Activated CD8-positive, alpha-beta memory T cell treated with anti-CD3 and anti-CD28 coated beads, Interleukin-2, amount 10 ng/mL, durations not matched to agents 7 days and 5 days (primary cell): ENCODE data around the gene HSPA14. TPM values are rescaled to one million over a fixed set of nuclear protein-coding genes. Genes with fewer than 3 reads are reported as not detected.
"Not testable (repeated sequence)": the region's sequence is repeated elsewhere in the genome, so short reads cannot be mapped to it uniquely, and the experiment has no call there.

Experiments
- ATAC-seq: fragments of 150-1000 bp; cut with Tn5 transposase; one replicate; pipeline ENCODE4 v1.10.0; 2021; ENCODE audit warnings: moderate library complexity
- CTCF ChIA-PET: fragments of 350-600 bp; sonication (Branson Sonifier 250); formaldehyde crosslinking; loops from one replicate; lab custom pipeline; 2021; ENCODE audit warnings: antibody characterized with exemption; lab: Charles Lee
- DNase-seq: peaks from one replicate; pipeline ENCODE4 v3.0.0-alpha.2; 2020
- H3K27ac Mint-ChIP-seq: one replicate; pipeline ENCODE4 v1.8.0; 2021; ENCODE audit warnings: mild to moderate bottlenecking, mixed read lengths
- H3K27me3 Mint-ChIP-seq: one replicate; pipeline ENCODE4 v1.8.0; 2021; ENCODE audit warnings: mixed read lengths
- H3K36me3 Mint-ChIP-seq: one replicate; pipeline ENCODE4 v1.8.0; 2021; ENCODE audit warnings: mild to moderate bottlenecking, mixed read lengths
- H3K4me1 Mint-ChIP-seq: one replicate; pipeline ENCODE4 v1.8.0; 2021; ENCODE audit warnings: mixed read lengths
- H3K4me3 Mint-ChIP-seq: one replicate; pipeline ENCODE4 v1.8.0; 2021; ENCODE audit warnings: mild to moderate bottlenecking, moderate library complexity, mixed read lengths
- H3K9me3 Mint-ChIP-seq: one replicate; pipeline ENCODE4 v1.8.0; 2022; ENCODE audit warnings: low read depth, mixed read lengths
- total RNA-seq, 2 experiments: library from RNA; stranded (reverse); gene quantifications; one replicate each; pipeline ENCODE4 v1.2.3, GENCODE V29; 2021

HSPA14 gene
- total RNA-seq, 2 experiments from 2014 or later: 26.4 to 35.0 TPM

DNA sequence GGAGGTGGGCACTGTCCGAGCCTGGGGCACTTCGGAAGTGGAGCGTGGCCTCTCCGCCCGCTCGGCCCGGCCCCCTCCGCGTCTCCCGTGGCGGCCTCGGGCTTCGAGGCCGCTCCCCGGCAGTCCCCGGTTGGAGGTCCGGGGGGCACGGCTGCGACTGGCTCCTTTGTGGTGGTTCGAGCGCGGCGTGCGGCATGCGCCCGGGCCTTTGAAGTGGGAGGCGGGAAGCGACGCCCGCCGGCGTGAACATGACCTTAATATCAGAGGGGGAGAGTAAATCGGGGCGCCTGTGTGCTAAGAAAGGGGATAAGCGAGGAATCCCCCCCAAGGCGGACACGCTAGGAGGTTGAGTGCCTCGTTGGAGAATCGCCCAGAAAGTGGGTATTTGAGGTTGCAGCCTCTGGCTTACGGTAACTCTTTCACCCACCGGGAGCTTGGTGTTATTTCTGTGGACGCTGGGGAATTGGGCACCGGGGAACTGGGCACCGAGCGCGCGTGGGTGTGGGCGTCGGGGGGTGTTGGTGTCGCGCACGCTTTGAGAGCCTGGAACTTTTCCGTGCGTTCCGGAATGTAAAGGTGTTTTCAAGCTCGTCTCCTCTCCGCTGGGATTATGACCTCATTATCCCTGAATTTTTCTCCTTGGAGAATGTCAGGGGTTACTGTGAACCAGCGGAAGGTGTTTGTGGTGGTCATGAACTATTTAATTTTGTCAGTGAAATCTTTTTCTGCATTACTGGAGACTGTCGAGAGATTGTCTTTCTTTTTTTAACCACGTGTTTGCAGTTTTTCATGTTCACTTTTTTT lies 41.2 kb downstream of the HSPA14 start:
- peak overlapping the region; percentile 91 for H3K27ac Mint-ChIP-seq
- H3K4me1 Mint-ChIP-seq: peaks cover 44% of the 10 kb centered on the region
- no peaks in the 10 kb centered on the region for H3K9me3 Mint-ChIP-seq
- peak; percentile 56 for DNase-seq
- CTCF ChIA-PET: interaction anchor here (0.8 to 3.6 kb wide), 10 partner anchors 8 to 310 kb away, joined by 3 to 14 read pairs (median 4); partner anchors contain the start of genes CDNF, DCLRE1C, HSPA14 and MSANTD7
- peaks cover 12% of the 10 kb centered on the region for H3K36me3 Mint-ChIP-seq
- H3K27me3 Mint-ChIP-seq: no peaks in the 10 kb centered on the region
- ATAC-seq: no peak
- peak overlapping the region; percentile 95 for H3K4me3 Mint-ChIP-seq

GRCh38 chr10:14879928-14880193 lies 41.8 kb downstream of the HSPA14 start:
- no peak for ATAC-seq
- Mint-ChIP-seq H3K4me1 (peaks cover 44% of the 10 kb centered on the region), H3K4me3 (peak overlapping the region; percentile 95), H3K27ac (peak overlapping the region; percentile 91), H3K36me3 (peaks cover 12% of the 10 kb centered on the region), H3K9me3 (no peaks in the 10 kb centered on the region), H3K27me3 (no peaks in the 10 kb centered on the region)
- DNase-seq: no peak
- CTCF ChIA-PET: interaction anchor here (1.0 to 3.6 kb wide), 5 partner anchors 9 to 310 kb away, joined by 3 to 14 read pairs (median 3); no protein-coding TSS in a partner anchor

DNA sequence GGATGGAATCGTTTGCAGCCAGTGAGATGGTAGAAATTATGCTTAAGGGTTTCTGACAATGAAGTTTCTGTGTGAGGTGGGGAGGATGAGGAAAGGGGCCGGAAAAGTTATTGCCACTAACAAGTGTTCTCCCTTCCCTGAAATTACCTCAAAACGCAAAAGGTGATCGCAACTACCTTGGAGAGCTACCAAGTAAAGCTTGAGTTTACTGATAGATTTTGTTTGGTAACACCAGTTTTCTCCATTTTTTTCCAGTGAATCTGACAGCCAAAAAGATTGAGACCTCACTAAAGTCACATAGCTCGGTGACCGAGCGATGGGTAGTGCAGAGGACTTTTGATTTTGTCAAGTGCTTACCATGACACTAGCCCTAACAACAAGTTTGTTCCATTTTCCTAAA lies 42.1 kb downstream of the HSPA14 start:
- H3K4me3 Mint-ChIP-seq: peak overlapping the region; percentile 95
- no peaks in the 10 kb centered on the region for H3K27me3 Mint-ChIP-seq
- H3K4me1 Mint-ChIP-seq: peaks cover 44% of the 10 kb centered on the region
- peaks cover 12% of the 10 kb centered on the region for H3K36me3 Mint-ChIP-seq
- ATAC-seq (no peak), DNase-seq (no peak)
- CTCF ChIA-PET: interaction anchor here (1.1 to 3.6 kb wide), 5 partner anchors 9 to 311 kb away, joined by 3 to 14 read pairs (median 3); no protein-coding TSS in a partner anchor
- peak overlapping the region; percentile 91 for H3K27ac Mint-ChIP-seq
- H3K9me3 Mint-ChIP-seq: no peaks in the 10 kb centered on the region

DNA sequence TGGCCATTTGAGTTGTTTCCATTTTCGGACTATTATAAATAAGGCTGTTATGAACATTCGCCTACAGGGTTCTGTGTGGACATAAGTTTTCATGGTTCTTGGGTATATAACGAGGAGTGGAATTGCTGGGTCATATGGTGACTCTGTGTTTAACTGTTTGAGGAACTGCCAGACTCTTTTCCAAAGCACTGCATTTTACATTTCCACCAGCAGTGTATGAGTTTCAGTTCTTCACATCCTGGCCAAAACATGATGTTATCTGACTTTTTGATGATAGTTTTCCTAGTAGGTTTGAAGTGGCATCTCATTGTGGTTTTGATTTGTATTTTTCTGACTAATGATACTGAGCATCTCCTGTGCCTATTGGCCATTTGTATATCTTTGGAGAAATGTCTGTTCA lies 46.0 kb downstream of the HSPA14 start:
- CTCF ChIA-PET: interaction anchor here (1.6 kb wide), 1 partner anchor 68 kb away, joined by 7 read pairs; no protein-coding TSS in a partner anchor
- Mint-ChIP-seq H3K4me1 (peaks cover 29% of the 10 kb centered on the region), H3K36me3 (peaks cover 12% of the 10 kb centered on the region), H3K4me3 (no peak overlapping the region), H3K27me3 (no peaks in the 10 kb centered on the region), H3K27ac (peak overlapping the region; percentile 21), H3K9me3 (no peaks in the 10 kb centered on the region)
- no peak for DNase-seq
- peak; percentile 48 for ATAC-seq

GRCh38 chr10:14889318-14889717 lies 51.2 kb downstream of the HSPA14 start:
- CTCF ChIA-PET: interaction anchor here (1.6 to 2.8 kb wide), 2 partner anchors 9 to 82 kb away, joined by 7 to 14 read pairs; partner anchors contain the start of gene SUV39H2
- Mint-ChIP-seq H3K27me3 (no peaks in the 10 kb centered on the region), H3K9me3 (no peaks in the 10 kb centered on the region), H3K27ac (no peak overlapping the region), H3K4me1 (peaks cover 8% of the 10 kb centered on the region), H3K4me3 (no peak overlapping the region), H3K36me3 (peaks cover 13% of the 10 kb centered on the region)
- no peak for DNase-seq
- ATAC-seq: no peak

- no peaks in the 10 kb centered on the region for H3K27me3 Mint-ChIP-seq
- CTCF ChIA-PET: interaction anchor here (2.8 kb wide), 1 partner anchor 11 kb away, joined by 14 read pairs; the partner anchor contains the start of gene SUV39H2
Measured at GRCh38 chr10:14891151-14891550, 53.0 kb downstream of the HSPA14 start.

GRCh38 chr10:14904316-14904732 lies 66.2 kb downstream of the HSPA14 start:
- CTCF ChIA-PET: interaction anchor here (1.2 to 1.9 kb wide), 3 partner anchors 17 to 49 kb away, joined by 3 to 5 read pairs (median 4); no protein-coding TSS in a partner anchor
- Mint-ChIP-seq H3K27me3 (no peaks in the 10 kb centered on the region), H3K4me1 (peaks cover 13% of the 10 kb centered on the region), H3K27ac (no peak overlapping the region), H3K36me3 (peaks cover 50% of the 10 kb centered on the region), H3K4me3 (no peak overlapping the region), H3K9me3 (peaks cover 2% of the 10 kb centered on the region)
- DNase-seq (no peak), ATAC-seq (peak; percentile 53)

More at GRCh38 chr10:14891151-14891550, 53.0 kb downstream of the HSPA14 start:
- ATAC-seq: no peak
- H3K4me3 Mint-ChIP-seq: no peak overlapping the region
- no peak for DNase-seq
- H3K27ac Mint-ChIP-seq: no peak overlapping the region
- peaks cover 16% of the 10 kb centered on the region for H3K36me3 Mint-ChIP-seq
- peaks cover 10% of the 10 kb centered on the region for H3K4me1 Mint-ChIP-seq
- H3K9me3 Mint-ChIP-seq: no peaks in the 10 kb centered on the region

DNA sequence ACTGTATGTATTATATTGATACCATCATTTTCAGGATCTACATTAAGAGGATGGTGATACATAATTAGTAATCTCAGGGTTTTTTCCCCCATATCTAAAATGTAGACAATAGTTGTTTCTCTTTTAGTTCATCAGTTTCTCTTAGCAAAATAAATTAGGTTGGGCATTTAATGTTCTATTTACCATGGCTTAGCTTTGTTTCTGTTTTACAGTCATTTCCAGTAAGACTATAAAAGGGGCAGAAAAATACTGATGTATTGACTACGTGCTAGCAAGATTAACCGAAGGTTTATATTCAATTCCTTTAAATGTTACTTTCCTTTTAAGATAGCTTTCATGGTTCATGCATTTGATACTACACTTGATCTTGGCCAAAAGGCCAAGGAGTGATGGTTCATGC lies 66.8 kb downstream of the HSPA14 start:
- CTCF ChIA-PET: interaction anchor here (0.8 to 1.9 kb wide), 4 partner anchors 17 to 80 kb away, joined by 3 to 5 read pairs (median 4); partner anchors contain the start of gene SUV39H2
- peaks cover 52% of the 10 kb centered on the region for H3K36me3 Mint-ChIP-seq
- peaks cover 13% of the 10 kb centered on the region for H3K4me1 Mint-ChIP-seq
- H3K27me3 Mint-ChIP-seq: no peaks in the 10 kb centered on the region
- DNase-seq: no peak
- H3K9me3 Mint-ChIP-seq: peaks cover 2% of the 10 kb centered on the region
- H3K4me3 Mint-ChIP-seq: no peak overlapping the region
- no peak overlapping the region for H3K27ac Mint-ChIP-seq
- ATAC-seq: no peak

DNA sequence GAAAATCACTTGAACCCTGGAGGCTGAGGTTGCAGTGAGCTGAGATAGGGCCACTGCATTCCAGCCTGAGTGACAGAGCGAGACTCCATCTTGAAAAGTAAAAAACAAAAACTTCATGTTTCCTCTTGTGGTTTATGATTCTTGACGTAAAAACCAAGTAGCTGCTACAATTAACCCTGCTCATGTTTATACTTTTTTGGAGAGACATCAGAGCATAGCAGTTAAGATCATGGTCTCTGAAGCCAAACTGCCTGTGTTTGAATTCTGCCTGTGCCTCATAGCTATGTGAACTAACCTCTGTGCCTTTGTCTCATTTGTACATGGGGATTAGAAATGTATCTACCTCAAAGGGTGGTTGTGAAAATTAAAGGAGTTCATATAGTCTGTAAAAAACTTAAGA lies 67.8 kb downstream of the HSPA14 start:
- DNase-seq (no peak), ATAC-seq (no peak)
- Mint-ChIP-seq H3K4me1 (peaks cover 13% of the 10 kb centered on the region), H3K27ac (no peak overlapping the region), H3K36me3 (peaks cover 62% of the 10 kb centered on the region), H3K27me3 (no peaks in the 10 kb centered on the region), H3K4me3 (no peak overlapping the region), H3K9me3 (peaks cover 2% of the 10 kb centered on the region)
- CTCF ChIA-PET: interaction anchor here (0.8 to 1.9 kb wide), 3 partner anchors 16 to 81 kb away, joined by 3 to 5 read pairs (median 4); partner anchors contain the start of gene SUV39H2

GRCh38 chr10:14906765-14907164 lies 68.7 kb downstream of the HSPA14 start:
- peaks cover 2% of the 10 kb centered on the region for H3K9me3 Mint-ChIP-seq
- peaks cover 69% of the 10 kb centered on the region for H3K36me3 Mint-ChIP-seq
- H3K4me3 Mint-ChIP-seq: no peak overlapping the region
- H3K27ac Mint-ChIP-seq: no peak overlapping the region
- no peak for DNase-seq
- CTCF ChIA-PET: no interaction called here
- no peak for ATAC-seq
- peaks cover 15% of the 10 kb centered on the region for H3K4me1 Mint-ChIP-seq
- no peaks in the 10 kb centered on the region for H3K27me3 Mint-ChIP-seq

GRCh38 chr10:14907591-14907990 lies 69.5 kb downstream of the HSPA14 start:
- H3K4me3 Mint-ChIP-seq, CTCF ChIA-PET, H3K27me3 Mint-ChIP-seq, H3K9me3 Mint-ChIP-seq, DNase-seq, ATAC-seq: not testable (repeated sequence)
- H3K27ac Mint-ChIP-seq: peak overlapping the region; percentile 15
- H3K4me1 Mint-ChIP-seq: peaks cover 15% of the 10 kb centered on the region
- H3K36me3 Mint-ChIP-seq: peaks cover 74% of the 10 kb centered on the region

GRCh38 chr10:14909101-14909500 lies 71.0 kb downstream of the HSPA14 start:
- H3K27me3 Mint-ChIP-seq: no peaks in the 10 kb centered on the region
- H3K4me1 Mint-ChIP-seq: peaks cover 15% of the 10 kb centered on the region
- peaks cover 4% of the 10 kb centered on the region for H3K9me3 Mint-ChIP-seq
- CTCF ChIA-PET: no interaction called here
- no peak for ATAC-seq
- H3K27ac Mint-ChIP-seq: no peak overlapping the region
- H3K36me3 Mint-ChIP-seq: peaks cover 85% of the 10 kb centered on the region
- no peak for DNase-seq
- no peak overlapping the region for H3K4me3 Mint-ChIP-seq

- Mint-ChIP-seq H3K36me3 (peaks cover 94% of the 10 kb centered on the region), H3K9me3 (peaks cover 9% of the 10 kb centered on the region), H3K4me3 (no peak overlapping the region), H3K4me1 (peaks cover 22% of the 10 kb centered on the region), H3K27ac (no peak overlapping the region), H3K27me3 (no peaks in the 10 kb centered on the region)
- CTCF ChIA-PET: no interaction called here
- DNase-seq (no peak), ATAC-seq (no peak)
Measured at GRCh38 chr10:14910953-14911352, 72.8 kb downstream of the HSPA14 start.
